Measurements from ENCODE around the gene KBTBD7.

DNA sequence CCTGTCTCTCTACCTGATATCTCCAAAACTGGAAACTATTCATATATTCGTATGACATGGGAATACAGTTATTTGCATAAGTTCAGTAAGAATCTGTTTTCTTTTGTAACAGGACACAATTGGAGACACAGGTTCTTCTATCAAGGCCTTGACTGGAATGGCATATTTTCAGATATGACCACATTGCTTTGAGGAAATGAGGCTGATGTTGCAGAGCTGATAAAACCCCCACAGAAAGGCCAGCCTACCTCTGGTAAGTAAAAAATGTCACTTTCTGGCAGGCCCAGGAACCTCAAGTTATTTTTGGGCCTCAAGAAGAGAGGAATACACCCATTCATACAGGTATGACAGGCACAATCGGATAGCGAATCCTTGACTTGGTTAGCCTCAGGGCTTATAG lies 32.2 kb downstream of the KBTBD7 start:
- TF ChIP-seq, protein P1, sequence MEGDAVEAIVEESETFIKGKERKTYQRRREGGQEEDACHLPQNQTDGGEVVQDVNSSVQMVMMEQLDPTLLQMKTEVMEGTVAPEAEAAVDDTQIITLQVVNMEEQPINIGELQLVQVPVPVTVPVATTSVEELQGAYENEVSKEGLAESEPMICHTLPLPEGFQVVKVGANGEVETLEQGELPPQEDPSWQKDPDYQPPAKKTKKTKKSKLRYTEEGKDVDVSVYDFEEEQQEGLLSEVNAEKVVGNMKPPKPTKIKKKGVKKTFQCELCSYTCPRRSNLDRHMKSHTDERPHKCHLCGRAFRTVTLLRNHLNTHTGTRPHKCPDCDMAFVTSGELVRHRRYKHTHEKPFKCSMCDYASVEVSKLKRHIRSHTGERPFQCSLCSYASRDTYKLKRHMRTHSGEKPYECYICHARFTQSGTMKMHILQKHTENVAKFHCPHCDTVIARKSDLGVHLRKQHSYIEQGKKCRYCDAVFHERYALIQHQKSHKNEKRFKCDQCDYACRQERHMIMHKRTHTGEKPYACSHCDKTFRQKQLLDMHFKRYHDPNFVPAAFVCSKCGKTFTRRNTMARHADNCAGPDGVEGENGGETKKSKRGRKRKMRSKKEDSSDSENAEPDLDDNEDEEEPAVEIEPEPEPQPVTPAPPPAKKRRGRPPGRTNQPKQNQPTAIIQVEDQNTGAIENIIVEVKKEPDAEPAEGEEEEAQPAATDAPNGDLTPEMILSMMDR (tag by site-specific recombination; IDR thresholded peaks at IDR 0.05), result no peak
- TF ChIP-seq, protein P2, sequence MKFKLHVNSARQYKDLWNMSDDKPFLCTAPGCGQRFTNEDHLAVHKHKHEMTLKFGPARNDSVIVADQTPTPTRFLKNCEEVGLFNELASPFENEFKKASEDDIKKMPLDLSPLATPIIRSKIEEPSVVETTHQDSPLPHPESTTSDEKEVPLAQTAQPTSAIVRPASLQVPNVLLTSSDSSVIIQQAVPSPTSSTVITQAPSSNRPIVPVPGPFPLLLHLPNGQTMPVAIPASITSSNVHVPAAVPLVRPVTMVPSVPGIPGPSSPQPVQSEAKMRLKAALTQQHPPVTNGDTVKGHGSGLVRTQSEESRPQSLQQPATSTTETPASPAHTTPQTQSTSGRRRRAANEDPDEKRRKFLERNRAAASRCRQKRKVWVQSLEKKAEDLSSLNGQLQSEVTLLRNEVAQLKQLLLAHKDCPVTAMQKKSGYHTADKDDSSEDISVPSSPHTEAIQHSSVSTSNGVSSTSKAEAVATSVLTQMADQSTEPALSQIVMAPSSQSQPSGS (tag by site-specific recombination; IDR thresholded peaks at IDR 0.05; ENCODE audit: low read depth), result no peak
- TF ChIP-seq ZFP69B (tag by site-specific recombination; IDR thresholded peaks at IDR 0.05) (no peak), ZNF23 (tag by site-specific recombination; IDR thresholded peaks at IDR 0.05; ENCODE audit: borderline replicate concordance) (no peak), ZNF777 (tag by site-specific recombination; IDR thresholded peaks at IDR 0.05; ENCODE audit: borderline replicate concordance) (no peak), SP2 (tag by site-specific recombination; IDR thresholded peaks at IDR 0.05) (no peak), ZNF155 (tag by site-specific recombination; IDR thresholded peaks at IDR 0.05) (no peak), ZFP3 (tag by site-specific recombination; IDR thresholded peaks at IDR 0.05; ENCODE audit: low read depth) (no peak), ZNF174 (tag by site-specific recombination; IDR thresholded peaks at IDR 0.05) (no peak)
- TF ChIP-seq, protein P3, sequence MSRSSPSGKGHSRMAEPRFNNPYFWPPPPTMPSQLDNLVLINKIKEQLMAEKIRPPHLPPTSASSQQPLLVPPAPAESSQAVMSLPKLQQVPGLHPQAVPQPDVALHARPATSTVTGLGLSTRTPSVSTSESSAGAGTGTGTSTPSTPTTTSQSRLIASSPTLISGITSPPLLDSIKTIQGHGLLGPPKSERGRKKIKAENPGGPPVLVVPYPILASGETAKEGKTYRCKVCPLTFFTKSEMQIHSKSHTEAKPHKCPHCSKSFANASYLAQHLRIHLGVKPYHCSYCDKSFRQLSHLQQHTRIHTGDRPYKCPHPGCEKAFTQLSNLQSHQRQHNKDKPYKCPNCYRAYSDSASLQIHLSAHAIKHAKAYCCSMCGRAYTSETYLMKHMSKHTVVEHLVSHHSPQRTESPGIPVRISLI (tag by site-specific recombination; IDR thresholded peaks at IDR 0.05), result no peak
- TF ChIP-seq, protein P4, sequence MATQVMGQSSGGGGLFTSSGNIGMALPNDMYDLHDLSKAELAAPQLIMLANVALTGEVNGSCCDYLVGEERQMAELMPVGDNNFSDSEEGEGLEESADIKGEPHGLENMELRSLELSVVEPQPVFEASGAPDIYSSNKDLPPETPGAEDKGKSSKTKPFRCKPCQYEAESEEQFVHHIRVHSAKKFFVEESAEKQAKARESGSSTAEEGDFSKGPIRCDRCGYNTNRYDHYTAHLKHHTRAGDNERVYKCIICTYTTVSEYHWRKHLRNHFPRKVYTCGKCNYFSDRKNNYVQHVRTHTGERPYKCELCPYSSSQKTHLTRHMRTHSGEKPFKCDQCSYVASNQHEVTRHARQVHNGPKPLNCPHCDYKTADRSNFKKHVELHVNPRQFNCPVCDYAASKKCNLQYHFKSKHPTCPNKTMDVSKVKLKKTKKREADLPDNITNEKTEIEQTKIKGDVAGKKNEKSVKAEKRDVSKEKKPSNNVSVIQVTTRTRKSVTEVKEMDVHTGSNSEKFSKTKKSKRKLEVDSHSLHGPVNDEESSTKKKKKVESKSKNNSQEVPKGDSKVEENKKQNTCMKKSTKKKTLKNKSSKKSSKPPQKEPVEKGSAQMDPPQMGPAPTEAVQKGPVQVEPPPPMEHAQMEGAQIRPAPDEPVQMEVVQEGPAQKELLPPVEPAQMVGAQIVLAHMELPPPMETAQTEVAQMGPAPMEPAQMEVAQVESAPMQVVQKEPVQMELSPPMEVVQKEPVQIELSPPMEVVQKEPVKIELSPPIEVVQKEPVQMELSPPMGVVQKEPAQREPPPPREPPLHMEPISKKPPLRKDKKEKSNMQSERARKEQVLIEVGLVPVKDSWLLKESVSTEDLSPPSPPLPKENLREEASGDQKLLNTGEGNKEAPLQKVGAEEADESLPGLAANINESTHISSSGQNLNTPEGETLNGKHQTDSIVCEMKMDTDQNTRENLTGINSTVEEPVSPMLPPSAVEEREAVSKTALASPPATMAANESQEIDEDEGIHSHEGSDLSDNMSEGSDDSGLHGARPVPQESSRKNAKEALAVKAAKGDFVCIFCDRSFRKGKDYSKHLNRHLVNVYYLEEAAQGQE (tag by site-specific recombination; IDR thresholded peaks at IDR 0.05), result no peak
- TF ChIP-seq, protein P5, sequence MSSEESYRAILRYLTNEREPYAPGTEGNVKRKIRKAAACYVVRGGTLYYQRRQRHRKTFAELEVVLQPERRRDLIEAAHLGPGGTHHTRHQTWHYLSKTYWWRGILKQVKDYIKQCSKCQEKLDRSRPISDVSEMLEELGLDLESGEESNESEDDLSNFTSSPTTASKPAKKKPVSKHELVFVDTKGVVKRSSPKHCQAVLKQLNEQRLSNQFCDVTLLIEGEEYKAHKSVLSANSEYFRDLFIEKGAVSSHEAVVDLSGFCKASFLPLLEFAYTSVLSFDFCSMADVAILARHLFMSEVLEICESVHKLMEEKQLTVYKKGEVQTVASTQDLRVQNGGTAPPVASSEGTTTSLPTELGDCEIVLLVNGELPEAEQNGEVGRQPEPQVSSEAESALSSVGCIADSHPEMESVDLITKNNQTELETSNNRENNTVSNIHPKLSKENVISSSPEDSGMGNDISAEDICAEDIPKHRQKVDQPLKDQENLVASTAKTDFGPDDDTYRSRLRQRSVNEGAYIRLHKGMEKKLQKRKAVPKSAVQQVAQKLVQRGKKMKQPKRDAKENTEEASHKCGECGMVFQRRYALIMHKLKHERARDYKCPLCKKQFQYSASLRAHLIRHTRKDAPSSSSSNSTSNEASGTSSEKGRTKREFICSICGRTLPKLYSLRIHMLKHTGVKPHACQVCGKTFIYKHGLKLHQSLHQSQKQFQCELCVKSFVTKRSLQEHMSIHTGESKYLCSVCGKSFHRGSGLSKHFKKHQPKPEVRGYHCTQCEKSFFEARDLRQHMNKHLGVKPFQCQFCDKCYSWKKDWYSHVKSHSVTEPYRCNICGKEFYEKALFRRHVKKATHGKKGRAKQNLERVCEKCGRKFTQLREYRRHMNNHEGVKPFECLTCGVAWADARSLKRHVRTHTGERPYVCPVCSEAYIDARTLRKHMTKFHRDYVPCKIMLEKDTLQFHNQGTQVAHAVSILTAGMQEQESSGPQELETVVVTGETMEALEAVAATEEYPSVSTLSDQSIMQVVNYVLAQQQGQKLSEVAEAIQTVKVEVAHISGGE (tag by site-specific recombination; conservative IDR thresholded peaks at IDR 0.05; ENCODE audit: low read depth), result no peak

Data from HEK293 (cell line).